H1 (cell line): ENCODE data around the gene DENND5B. TPM values are rescaled to one million over a fixed set of nuclear protein-coding genes. Genes with fewer than 3 reads are reported as not detected.

Experiments used
- CHD7 ChIP-seq: fragments of 300-600 bp; sonication (generic); IDR thresholded peaks from 2 replicates; pipeline ENCODE4 v1.7.1; 2012; ENCODE audit warnings: low read length, moderate library complexity, mild to moderate bottlenecking, inconsistent platforms; ENCODE audit not compliant: insufficient replicate concordance
- KDM1A ChIP-seq: fragments of 200-600, 300-600 bp; sonication (generic); IDR thresholded peaks from 2 replicates; pipeline ENCODE4 v1.7.1; 2016; ENCODE audit warnings: mild to moderate bottlenecking, low read length, borderline replicate concordance
- NANOG ChIP-seq: IDR thresholded peaks from 2 replicates; pipeline ENCODE4 v1.6.1; 2011; ENCODE audit warnings: low read length, low read depth, mild to moderate bottlenecking, inconsistent platforms; ENCODE audit not compliant: insufficient read depth, poor library complexity, severe bottlenecking
- polyA plus RNA-seq, 7 experiments: library from polyadenylated mRNA; depleted of rRNA in 3 of 7; stranded (reverse) in 5 of 7; unstranded in 2 of 7; fragments of >200 nt in 5 of 7; fragments of 200-250 nt in 2 of 7; gene quantifications; 1 replicate in 5 of 7; 2 replicates in 1 of 7; 4 replicates in 1 of 7; pipeline versions ENCODE4 v1.2.1 to v1.2.3, GENCODE V29; 2011 to 2013; ENCODE audit warnings: missing spikeins in 2 of 7, mixed read lengths in 2 of 7
- total RNA-seq: library from RNA; stranded (reverse); fragmentation: NEBNext Ultra II Directional; extraction: Animal tissue kit (Norgen Biotek cat#: 25700); gene quantifications from 2 replicates; pipeline ENCODE4 v1.2.1, GENCODE V29; 2021

Gene DENND5B
- total and polyA plus RNA-seq, 2 of the 8 experiments (the other 6 are each of a cell fraction or from before 2014, with no cell fraction given) = 13.4 to 20.2 TPM

GRCh38 chr12:31560516-31560915, 30.4 kb downstream of the DENND5B start (continued):
- TF ChIP-seq CHD7 (no peak), KDM1A (no peak), NANOG (peak; percentile 26)
